Gastroesophageal sphincter (tissue), 3 donors: ENCODE measurements around the gene KIAA0825.

Experiments used
- EP300 ChIP-seq: sonication (generic); formaldehyde crosslinking; IDR thresholded peaks from one replicate; pipeline ENCODE4 v1.6.1; 2017; ENCODE audit warnings: antibody characterized with exemption, mild to moderate bottlenecking
- POLR2A ChIP-seq, 2 donors: fragments of 450-650 bp; IDR thresholded peaks; one replicate each; pipeline ENCODE4 v1.6.1; 2017; ENCODE audit warnings: antibody characterized with exemption in 2 of 2, mild to moderate bottlenecking in 2 of 2, moderate library complexity in 1 of 2
- POLR2AphosphoS5 ChIP-seq: sonication (generic); formaldehyde crosslinking; IDR thresholded peaks from one replicate; pipeline ENCODE4 v1.6.1; 2017; ENCODE audit warnings: antibody characterized with exemption
- TF ChIP-seq, protein P1 (sequence below), 4 experiments: fragments of 200-600 bp in 2 of 4; fragments of 450-650 bp in 2 of 4; sonication (generic) in 1 of 4; IDR thresholded peaks; one replicate each; pipeline ENCODE4 v1.5.1; 2017 to 2019; ENCODE audit warnings: antibody characterized with exemption in 4 of 4, mild to moderate bottlenecking in 2 of 4, moderate library complexity in 2 of 4

GRCh38 chr5:94192658-94193391 is 425.6 kb downstream of the KIAA0825 start:
- TF ChIP-seq, protein P1, sequence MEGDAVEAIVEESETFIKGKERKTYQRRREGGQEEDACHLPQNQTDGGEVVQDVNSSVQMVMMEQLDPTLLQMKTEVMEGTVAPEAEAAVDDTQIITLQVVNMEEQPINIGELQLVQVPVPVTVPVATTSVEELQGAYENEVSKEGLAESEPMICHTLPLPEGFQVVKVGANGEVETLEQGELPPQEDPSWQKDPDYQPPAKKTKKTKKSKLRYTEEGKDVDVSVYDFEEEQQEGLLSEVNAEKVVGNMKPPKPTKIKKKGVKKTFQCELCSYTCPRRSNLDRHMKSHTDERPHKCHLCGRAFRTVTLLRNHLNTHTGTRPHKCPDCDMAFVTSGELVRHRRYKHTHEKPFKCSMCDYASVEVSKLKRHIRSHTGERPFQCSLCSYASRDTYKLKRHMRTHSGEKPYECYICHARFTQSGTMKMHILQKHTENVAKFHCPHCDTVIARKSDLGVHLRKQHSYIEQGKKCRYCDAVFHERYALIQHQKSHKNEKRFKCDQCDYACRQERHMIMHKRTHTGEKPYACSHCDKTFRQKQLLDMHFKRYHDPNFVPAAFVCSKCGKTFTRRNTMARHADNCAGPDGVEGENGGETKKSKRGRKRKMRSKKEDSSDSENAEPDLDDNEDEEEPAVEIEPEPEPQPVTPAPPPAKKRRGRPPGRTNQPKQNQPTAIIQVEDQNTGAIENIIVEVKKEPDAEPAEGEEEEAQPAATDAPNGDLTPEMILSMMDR (IDR thresholded peaks at IDR 0.05) = no peak
- no peak for TF ChIP-seq POLR2AphosphoS5
- no peak for TF ChIP-seq EP300
- TF ChIP-seq POLR2A (IDR thresholded peaks at IDR 0.05) = no peak
